Subcutaneous adipose tissue (tissue), 4 donors: ENCODE data around the gene TTLL6. TPM values are rescaled to one million over a fixed set of nuclear protein-coding genes. Genes with fewer than 3 reads are reported as not detected.

ENCODE experiments used
- total RNA-seq, 4 donors: library from RNA; depleted of rRNA; stranded (reverse); fragments of >200 nt; gene quantifications; one replicate each; pipeline ENCODE4 v1.1.0, GENCODE V29; 2016
- TF ChIP-seq, protein P1 (sequence below): fragments of 450-650 bp; IDR thresholded peaks from one replicate; pipeline ENCODE4 v1.5.1; 2016; ENCODE audit warnings: low read depth, mild to moderate bottlenecking, control low read depth, antibody characterized with exemption, moderate library complexity

Gene TTLL6
- total RNA-seq, 4 donors from 2014 or later = 0.66 to 0.75 TPM; not detected in 2

DNA sequence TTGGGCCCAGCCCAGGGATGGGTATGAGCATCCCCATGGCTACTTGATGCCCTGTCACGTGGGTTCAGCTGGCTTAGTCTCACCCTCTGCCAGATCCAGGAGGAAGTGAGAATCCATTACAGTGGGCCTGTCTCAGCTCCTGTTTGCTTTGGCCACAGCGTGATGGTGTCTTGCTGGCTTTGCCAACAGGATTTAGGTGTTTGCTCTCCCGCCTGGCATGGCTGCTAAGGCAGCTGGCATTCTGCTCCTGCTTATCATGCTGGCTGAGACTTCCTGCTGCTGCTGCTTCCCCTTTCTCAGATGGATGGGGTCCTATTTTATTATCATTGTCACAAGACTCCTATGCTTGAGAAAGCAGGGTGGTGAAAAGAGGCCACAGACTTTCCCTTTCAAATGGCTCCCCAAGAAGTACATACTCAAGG lies 60.2 kb downstream of the TTLL6 start:
- TF ChIP-seq, protein P1, sequence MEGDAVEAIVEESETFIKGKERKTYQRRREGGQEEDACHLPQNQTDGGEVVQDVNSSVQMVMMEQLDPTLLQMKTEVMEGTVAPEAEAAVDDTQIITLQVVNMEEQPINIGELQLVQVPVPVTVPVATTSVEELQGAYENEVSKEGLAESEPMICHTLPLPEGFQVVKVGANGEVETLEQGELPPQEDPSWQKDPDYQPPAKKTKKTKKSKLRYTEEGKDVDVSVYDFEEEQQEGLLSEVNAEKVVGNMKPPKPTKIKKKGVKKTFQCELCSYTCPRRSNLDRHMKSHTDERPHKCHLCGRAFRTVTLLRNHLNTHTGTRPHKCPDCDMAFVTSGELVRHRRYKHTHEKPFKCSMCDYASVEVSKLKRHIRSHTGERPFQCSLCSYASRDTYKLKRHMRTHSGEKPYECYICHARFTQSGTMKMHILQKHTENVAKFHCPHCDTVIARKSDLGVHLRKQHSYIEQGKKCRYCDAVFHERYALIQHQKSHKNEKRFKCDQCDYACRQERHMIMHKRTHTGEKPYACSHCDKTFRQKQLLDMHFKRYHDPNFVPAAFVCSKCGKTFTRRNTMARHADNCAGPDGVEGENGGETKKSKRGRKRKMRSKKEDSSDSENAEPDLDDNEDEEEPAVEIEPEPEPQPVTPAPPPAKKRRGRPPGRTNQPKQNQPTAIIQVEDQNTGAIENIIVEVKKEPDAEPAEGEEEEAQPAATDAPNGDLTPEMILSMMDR = no peak

DNA sequence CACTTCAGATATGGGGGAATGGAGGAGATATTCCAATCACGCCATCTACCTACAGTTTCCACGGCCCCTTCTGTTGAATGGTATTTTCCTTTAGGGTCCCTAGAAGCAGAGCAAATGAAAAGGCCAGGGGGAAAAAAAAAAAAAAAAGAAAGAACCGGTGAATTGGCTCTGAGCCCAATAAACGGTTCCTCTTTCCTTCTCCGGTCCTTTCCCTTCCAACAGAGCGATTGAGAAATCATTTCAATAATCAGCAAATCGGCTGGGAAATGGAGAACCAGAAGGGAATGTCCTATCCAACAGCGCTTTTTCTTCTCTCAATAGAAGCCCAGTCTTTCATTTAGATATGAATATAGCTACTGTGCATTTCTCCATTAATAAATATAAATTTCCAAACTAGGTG lies 61.7 kb downstream of the TTLL6 start:
- TF ChIP-seq, protein P1 = no peak

DNA sequence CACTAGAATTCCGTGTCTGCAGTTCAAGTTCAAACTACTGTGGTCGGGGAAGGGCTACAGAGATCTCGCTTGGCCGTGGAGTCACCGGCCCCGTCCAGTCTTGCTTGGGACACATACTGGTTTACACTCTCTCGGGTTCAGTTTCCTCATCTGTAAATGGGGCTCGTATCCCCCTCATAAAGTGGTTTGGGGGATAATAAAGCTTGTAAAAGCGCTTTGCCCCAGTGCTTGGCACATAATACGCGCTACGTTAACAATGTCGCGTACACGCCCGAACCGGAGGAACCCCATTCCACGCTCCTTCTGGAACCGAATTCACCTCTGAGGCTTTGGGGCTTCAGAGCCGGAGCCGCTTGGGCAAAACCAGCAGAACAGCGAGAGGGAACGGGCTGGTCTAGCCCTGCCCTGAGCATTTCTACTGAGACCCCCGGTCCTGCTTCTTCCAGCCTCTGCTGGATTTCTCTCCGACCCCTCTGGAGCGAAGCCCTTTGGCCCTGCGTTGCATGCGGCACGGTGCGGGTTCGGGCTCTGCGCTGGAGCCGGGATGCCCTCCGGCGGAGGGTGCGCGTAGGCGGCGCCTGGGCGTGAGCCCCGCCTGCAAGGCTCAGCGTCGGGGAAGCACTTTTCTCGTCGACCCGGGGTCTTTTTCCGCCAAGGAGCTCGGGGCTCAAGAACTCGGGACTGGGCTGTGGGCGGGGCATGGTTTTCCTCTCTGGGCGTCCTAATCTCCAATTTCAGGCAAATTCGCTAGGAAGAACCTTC lies 62.3 kb downstream of the TTLL6 start:
- TF ChIP-seq, protein P1 = no peak

DNA sequence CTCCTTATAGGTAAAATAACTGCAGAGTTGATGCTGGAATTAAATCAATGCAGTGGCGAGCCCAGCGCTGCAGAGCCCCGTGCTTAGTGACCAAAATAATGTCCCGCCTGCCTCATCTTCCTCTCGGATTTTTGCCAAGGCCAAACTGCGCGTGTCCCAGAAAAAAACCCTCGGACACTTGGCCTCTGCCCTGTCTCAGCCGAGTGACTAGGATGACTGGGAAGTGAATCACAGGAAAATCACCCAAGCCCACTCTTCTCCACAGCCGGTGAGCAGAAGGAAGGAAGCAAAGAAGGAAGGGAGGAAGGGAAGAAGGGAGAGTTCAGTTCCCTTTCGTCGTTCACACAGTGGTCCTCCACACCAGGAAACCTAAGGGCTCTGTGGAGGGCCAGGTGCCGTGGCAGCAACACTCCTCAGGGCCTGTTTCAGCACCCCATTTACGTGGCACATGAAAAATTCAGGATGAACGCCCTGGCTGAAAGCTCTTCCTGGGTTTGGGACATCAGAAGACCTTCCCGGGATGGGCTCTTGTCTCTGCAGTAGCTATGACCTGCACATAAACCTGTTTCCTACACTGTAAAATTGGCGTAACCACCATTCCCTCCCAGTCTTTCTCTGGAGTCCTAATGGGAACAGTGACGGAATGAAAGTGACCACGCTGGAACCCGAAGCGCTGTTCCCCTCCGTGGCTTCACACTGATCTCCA lies 63.1 kb downstream of the TTLL6 start:
- TF ChIP-seq, protein P1 = no peak

DNA sequence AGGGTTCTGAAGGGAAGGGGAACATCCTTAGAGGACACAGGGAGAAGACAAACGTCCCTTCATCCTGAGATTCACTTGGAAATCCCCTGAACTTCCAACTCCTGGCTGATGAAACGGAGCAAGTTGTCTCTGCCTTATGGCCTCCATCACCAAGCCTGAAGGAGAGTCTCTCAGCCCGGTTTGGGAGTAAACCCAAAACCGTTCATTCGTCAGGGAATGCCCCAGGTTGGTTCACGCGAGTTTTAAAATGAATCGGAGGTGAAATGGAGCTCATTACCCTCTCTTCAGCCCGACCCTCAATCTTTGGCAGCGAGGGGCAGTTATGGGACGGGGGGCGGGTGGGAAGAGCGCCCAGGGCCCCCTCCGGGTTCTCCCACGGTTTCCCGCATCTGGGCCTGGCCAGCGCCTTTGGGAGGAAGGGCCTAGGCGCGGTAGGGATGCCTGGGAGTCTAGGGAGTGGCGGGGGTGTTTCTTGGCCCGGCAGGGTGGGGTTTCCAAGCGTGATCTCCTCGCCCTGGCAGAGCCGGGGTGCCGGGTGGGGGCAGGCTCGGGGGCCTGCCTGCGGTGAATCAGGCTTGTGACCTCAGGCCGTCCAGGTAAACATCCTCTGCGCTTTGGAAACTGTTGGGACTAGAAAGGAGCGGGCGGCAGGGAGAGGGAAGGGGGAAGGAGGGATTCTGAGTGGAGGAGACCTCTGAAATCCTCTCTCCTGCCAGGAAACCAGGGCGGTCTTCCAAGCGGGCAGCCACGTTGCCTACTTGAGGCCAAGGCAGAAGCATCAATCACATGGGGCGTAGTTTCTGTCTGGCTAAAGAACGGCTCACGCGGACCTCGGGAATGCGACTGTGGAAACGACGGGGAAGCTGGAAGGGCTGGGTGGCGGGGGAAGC lies 64.4 kb downstream of the TTLL6 start:
- TF ChIP-seq, protein P1 = no peak

DNA sequence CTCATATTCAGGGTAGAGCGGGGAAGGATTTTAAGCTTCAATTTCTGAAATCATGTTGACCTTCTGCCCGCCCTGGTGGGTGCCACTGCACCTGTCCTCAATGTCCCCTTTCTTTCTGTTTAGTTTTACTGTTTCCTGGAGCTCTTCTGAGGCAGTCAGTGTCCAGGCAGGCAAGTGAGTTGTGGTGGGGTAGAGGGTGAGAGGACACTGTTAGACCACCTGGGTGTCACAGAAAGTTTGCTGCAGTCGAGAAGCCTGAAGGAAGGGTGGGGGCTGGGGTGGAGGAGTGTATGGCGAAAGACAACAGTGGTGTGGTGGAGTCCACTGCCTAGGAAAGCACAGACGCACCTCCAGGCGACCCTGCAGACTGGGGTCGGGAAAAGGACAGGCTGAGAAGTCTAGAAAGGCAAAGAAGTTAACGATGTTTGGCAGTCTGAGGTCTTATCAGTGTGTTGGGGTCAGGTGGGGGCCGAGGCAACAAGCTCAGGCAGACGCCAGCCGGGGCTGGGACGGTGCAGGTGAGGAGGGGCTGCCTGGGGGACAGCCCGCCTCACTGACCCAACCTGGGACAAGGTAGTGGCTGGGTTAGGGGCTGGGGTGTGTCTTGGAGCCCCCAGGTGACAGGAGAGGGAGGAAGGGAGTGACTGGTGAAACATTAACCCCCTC lies 65.2 kb downstream of the TTLL6 start:
- TF ChIP-seq, protein P1 = no peak
